Measurements from ENCODE around the gene TPM4.

The TPM4 gene

GRCh38 chr19:16043156-16043757 is 33.0 kb upstream of the TPM4 start:
- H3K27ac ChIP-seq (ENCODE audit: low read depth, low read length, poor library complexity, severe bottlenecking), result no peak overlapping the region
- H3K4me3 ChIP-seq (ENCODE audit: low read depth, low read length, poor library complexity, severe bottlenecking), result no peak overlapping the region

DNA sequence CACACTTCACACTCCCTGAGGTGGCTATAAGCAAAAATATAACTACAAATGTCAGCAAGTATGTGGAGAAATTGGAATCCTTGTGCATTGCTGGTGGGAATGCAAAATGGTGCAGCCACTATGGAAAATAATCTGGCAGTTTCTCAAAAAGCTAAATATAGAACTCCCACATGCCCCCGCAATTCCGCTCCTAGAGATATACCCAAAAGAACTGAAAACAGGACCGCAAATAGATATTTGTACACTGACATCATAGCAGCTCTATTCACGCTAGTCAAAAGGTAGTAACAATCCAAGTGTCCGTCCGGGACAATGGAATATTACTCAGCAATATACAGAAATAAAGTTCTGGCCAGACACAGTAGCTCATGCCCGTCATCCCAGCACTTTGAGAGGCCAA is 31.5 kb upstream of the TPM4 start:
- TF ChIP-seq CTCF (IDR thresholded peaks at IDR 0.05; ENCODE audit: low read length), result no peak
- no peak for TF ChIP-seq EZH2 (IDR thresholded peaks at IDR 0.05; ENCODE audit: borderline replicate concordance, low read length)

More at GRCh38 chr19:16043156-16043757, 33.0 kb upstream of the TPM4 start:
- Histone ChIP-seq H3K4me2 (ENCODE audit: low read length) (no peak overlapping the region), H4K20me1 (ENCODE audit: insufficient read depth, low read length) (no peaks in the 10 kb centered on the region), H3K9ac (ENCODE audit: low read length) (no peak overlapping the region), H3K27me3 (ENCODE audit: insufficient read depth, low read length) (no peaks in the 10 kb centered on the region), H3F3A (ENCODE audit: insufficient read depth, low read length) (no peaks in the 10 kb centered on the region), H3K9me2 (ENCODE audit: low read depth, low read length) (no peaks in the 10 kb centered on the region), H3K9me3 (ENCODE audit: low read length) (no peaks in the 10 kb centered on the region), H3K79me2 (ENCODE audit: insufficient read depth, low read length) (no peaks in the 10 kb centered on the region), H2AFZ (ENCODE audit: low read length) (no peak overlapping the region), H3K4me1 (ENCODE audit: insufficient read depth, low read length, severe bottlenecking) (peaks cover 5% of the 10 kb centered on the region), H3K36me3 (ENCODE audit: insufficient read depth, low read length) (no peaks in the 10 kb centered on the region)
- TF ChIP-seq EZH2 (IDR thresholded peaks at IDR 0.05; ENCODE audit: borderline replicate concordance, low read length) (no peak), CTCF (IDR thresholded peaks at IDR 0.05; ENCODE audit: low read length) (no peak)

DNA sequence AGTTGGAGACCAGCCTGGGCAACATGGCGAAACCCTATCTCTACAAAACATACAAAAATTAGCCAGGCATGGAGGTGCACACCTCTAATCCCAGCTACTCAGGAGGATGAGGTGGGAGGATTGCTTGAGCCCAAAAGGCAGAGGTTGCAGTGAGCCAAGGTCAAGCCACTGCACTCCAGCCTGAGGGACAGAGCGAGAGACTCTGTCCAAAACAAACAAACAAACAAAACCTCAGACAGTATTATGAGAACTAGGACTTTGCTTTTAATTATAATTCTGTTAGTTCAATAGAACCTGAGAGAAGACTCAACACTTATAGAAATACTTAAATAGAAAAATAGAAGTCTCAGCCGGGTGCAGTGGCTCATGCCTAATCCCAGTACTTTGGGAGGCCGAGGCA is 31.1 kb upstream of the TPM4 start:
- H2AFZ ChIP-seq (ENCODE audit: low read length), result no peak overlapping the region
- no peaks in the 10 kb centered on the region for H3K27me3 ChIP-seq (ENCODE audit: insufficient read depth, low read length)
- H3K9me2 ChIP-seq (ENCODE audit: low read depth, low read length), result no peaks in the 10 kb centered on the region
- H3K4me3 ChIP-seq (ENCODE audit: low read depth, low read length, poor library complexity, severe bottlenecking), result no peak overlapping the region
- no peaks in the 10 kb centered on the region for H4K20me1 ChIP-seq (ENCODE audit: insufficient read depth, low read length)
- no peaks in the 10 kb centered on the region for H3K36me3 ChIP-seq (ENCODE audit: insufficient read depth, low read length)
- no peaks in the 10 kb centered on the region for H3K79me2 ChIP-seq (ENCODE audit: insufficient read depth, low read length)
- H3F3A ChIP-seq (ENCODE audit: insufficient read depth, low read length), result no peaks in the 10 kb centered on the region
- peaks cover 5% of the 10 kb centered on the region for H3K4me1 ChIP-seq (ENCODE audit: insufficient read depth, low read length, severe bottlenecking)
- H3K4me2 ChIP-seq (ENCODE audit: low read length), result no peak overlapping the region
- no peak overlapping the region for H3K27ac ChIP-seq (ENCODE audit: low read depth, low read length, poor library complexity, severe bottlenecking)
- H3K9me3 ChIP-seq (ENCODE audit: low read length), result no peaks in the 10 kb centered on the region
- H3K9ac ChIP-seq (ENCODE audit: low read length), result no peak overlapping the region
- TF ChIP-seq EZH2 (IDR thresholded peaks at IDR 0.05; ENCODE audit: borderline replicate concordance, low read length) (no peak), CTCF (IDR thresholded peaks at IDR 0.05; ENCODE audit: low read length) (no peak)

More for the DNA sequence above, 31.5 kb upstream of the TPM4 start:
- Histone ChIP-seq H2AFZ (ENCODE audit: low read length) (no peak overlapping the region), H3K9me3 (ENCODE audit: low read length) (no peaks in the 10 kb centered on the region), H3K27me3 (ENCODE audit: insufficient read depth, low read length) (no peaks in the 10 kb centered on the region), H3K4me3 (ENCODE audit: low read depth, low read length, poor library complexity, severe bottlenecking) (no peak overlapping the region), H3K9me2 (ENCODE audit: low read depth, low read length) (no peaks in the 10 kb centered on the region), H3K4me2 (ENCODE audit: low read length) (no peak overlapping the region), H3K27ac (ENCODE audit: low read depth, low read length, poor library complexity, severe bottlenecking) (no peak overlapping the region), H3F3A (ENCODE audit: insufficient read depth, low read length) (no peaks in the 10 kb centered on the region), H3K9ac (ENCODE audit: low read length) (no peak overlapping the region), H4K20me1 (ENCODE audit: insufficient read depth, low read length) (no peaks in the 10 kb centered on the region), H3K4me1 (ENCODE audit: insufficient read depth, low read length, severe bottlenecking) (peaks cover 5% of the 10 kb centered on the region), H3K36me3 (ENCODE audit: insufficient read depth, low read length) (no peaks in the 10 kb centered on the region), H3K79me2 (ENCODE audit: insufficient read depth, low read length) (no peaks in the 10 kb centered on the region)

All from OCI-LY1 (cell line).